Heart right ventricle (tissue), 16 donors: Measurements from ENCODE around the gene SAMD5. TPM values are rescaled to one million over a fixed set of nuclear protein-coding genes. Genes with fewer than 3 reads are reported as not detected.

ENCODE experiments used
- ATAC-seq, 8 donors: fragments of 200-7000 bp; cut with Tn5 transposase; one replicate each; pipeline ENCODE4 v1.9.1; 2020; ENCODE audit warnings: mild to moderate bottlenecking in 8 of 8, moderate library complexity in 8 of 8, moderate number of reproducible peaks in 1 of 8
- DNase-seq, 2 donors: peaks; one replicate each; pipeline ENCODE4 v3.0.0-alpha.2; 2020
- H3K27ac ChIP-seq, 10 donors: fragments of 200-600 bp; sonication (generic) in 2 of 10; one replicate each; pipeline versions ENCODE4 v1.5.0 to v1.8.0; 2020 to 2022; ENCODE audit warnings: mild to moderate bottlenecking in 3 of 10
- H3K27me3 ChIP-seq, 7 donors: fragments of 200-600 bp; one replicate each; pipeline ENCODE4 v1.8.0; 2021 to 2022; ENCODE audit warnings: mild to moderate bottlenecking in 2 of 7
- H3K36me3 ChIP-seq, 9 donors: fragments of 200-600 bp; sonication (generic) in 1 of 9; one replicate each; pipeline versions ENCODE4 v1.5.0 to v1.8.0; 2020 to 2022; ENCODE audit warnings: mild to moderate bottlenecking in 2 of 9
- H3K4me1 ChIP-seq, 9 donors: fragments of 200-600 bp; sonication (generic) in 1 of 9; one replicate each; pipeline versions ENCODE4 v1.5.0 to v1.8.0; 2020 to 2022; ENCODE audit warnings: mild to moderate bottlenecking in 4 of 9
- H3K4me3 ChIP-seq, 10 donors: fragments of 200-600 bp; sonication (generic) in 2 of 10; one replicate each; pipeline versions ENCODE4 v1.5.0 to v1.8.0; 2020 to 2022; ENCODE audit warnings: mild to moderate bottlenecking in 7 of 10, moderate library complexity in 2 of 10
- H3K9me3 ChIP-seq, 11 donors: fragments of 200-600 bp in 10 of 11; sonication (generic) in 2 of 11; one replicate each; pipeline versions ENCODE4 v1.5.0 to v1.8.0; 2013 to 2022; ENCODE audit warnings: mild to moderate bottlenecking in 2 of 11, control low read depth in 1 of 11, moderate library complexity in 1 of 11
- CTCF ChIP-seq, 9 donors: fragments of 200-600 bp; sonication (generic) in 2 of 9; IDR thresholded peaks; one replicate each; pipeline versions ENCODE4 v1.5.0 to v1.8.0; 2021 to 2022; ENCODE audit warnings: antibody characterized with exemption in 9 of 9, mild to moderate bottlenecking in 5 of 9, moderate library complexity in 1 of 9
- WGBS, 2 donors: extraction: QIAGEN DNeasy Blood & Tissue Kit; methylation state at CpG; one replicate each; pipeline ENCODE4 v1.1.7; 2013; ENCODE audit warnings: inconsistent platforms in 1 of 2; 5-methylcytosine and 5-hydroxymethylcytosine counted together
- intact Hi-C, 10 donors: fragments of 100-400 bp; cut with DNase I; formaldehyde crosslinking; loops; one replicate each; pipeline versions ENCODE4 v1.11.1 to v1.14.2; 2022
- polyA plus RNA-seq, 2 donors: library from polyadenylated mRNA; stranded (reverse); fragments of 200-250 nt; gene quantifications; one replicate each; pipeline ENCODE4 v1.2.3, GENCODE V29; 2013
- total RNA-seq, 10 donors: library from RNA; stranded (reverse); fragmentation: NEBNext Ultra II Directional in 3 of 10; extraction: Animal tissue kit (Norgen Biotek cat#: 25700) in 3 of 10; gene quantifications; one replicate each; pipeline versions ENCODE4 v1.2.1 to v1.2.4, GENCODE V29; 2021 to 2023
- donor health status: Arrhythmogenic right ventricular cardiomyopathy.
- donor health status: ischemic (EF 13 %, LVEDD 7.1; RV severe dilation, severe dysfunction).
- donor health status: healthy with polysubstance abuse.
- donor health status: DM: no; HTN: yes; CAD: no.
- donor health status: DM: no; HTN: no; CAD: no.
- donor health status: ischemic (EF 25% LVEDD 6.9; RV normal size, moderate dysfunction).
- donor health status: ischemic (EF 25% LVEDD 5.7; RV mildly dilated, moderate dysfunction).
- donor health status: healthy.
- donor health status: DM: yes; HTN: yes; CAD: no.
- donor health status: Ischemic cardiomyopathy.
- donor health status: ischemic (EF 35%, LVEDD 5.7; RV mildly dilated, moderate dysfunction).
- donor health status: nonischemic (EF 11% LVEDD 7.7; RV severe dilation, severe dysfunction).
- donor health status: DM: yes; HTN: yes; CAD: no.
- donor health status: PGD.
- donor health status: ischemic (EF 29% LVEDD 5.4; RV normal size, mild dysfunction).
- donor health status: nonischemic (EF 23%, LVEDD 6.1; RV moderate dilation, normal function).

Gene SAMD5
- total and polyA plus RNA-seq, 12 donors: 0.30 to 1.9 (median 0.72) TPM

- WGBS, 2 donors: 91 to 96% methylated on average over 3 of the region's 3 CpGs
- H3K4me1 ChIP-seq: peaks cover 0 to 15% (median 3%) of the 10 kb centered on the region in 9 donors
- ATAC-seq: no peak
- H3K27me3 ChIP-seq: no peaks in the 10 kb centered on the region
- no peak for TF ChIP-seq CTCF (IDR thresholded peaks at IDR 0.05)
- no peaks in the 10 kb centered on the region for H3K36me3 ChIP-seq
- intact Hi-C loops: no loop called here
- H3K9me3 ChIP-seq: no peaks in the 10 kb centered on the region
- no peak overlapping the region for H3K4me3 ChIP-seq
- no peak overlapping the region for H3K27ac ChIP-seq
- no peak for DNase-seq
Observed at GRCh38 chr6:147587907-147588306, 79.4 kb downstream of the SAMD5 start.

GRCh38 chr6:147588469-147588868, 80.0 kb downstream of the SAMD5 start:
- Histone ChIP-seq H3K27ac (no peak overlapping the region), H3K36me3 (no peaks in the 10 kb centered on the region), H3K4me1 (peaks cover 0 to 15% (median 3%) of the 10 kb centered on the region in 9 donors), H3K4me3 (no peak overlapping the region), H3K27me3 (no peaks in the 10 kb centered on the region), H3K9me3 (no peaks in the 10 kb centered on the region)
- intact Hi-C loops: no loop called here
- ATAC-seq: no peak
- TF ChIP-seq CTCF (IDR thresholded peaks at IDR 0.05): no peak
- 91 to 93% methylated on average over 6 of the region's 6 CpGs for WGBS, 2 donors
- no peak for DNase-seq

DNA sequence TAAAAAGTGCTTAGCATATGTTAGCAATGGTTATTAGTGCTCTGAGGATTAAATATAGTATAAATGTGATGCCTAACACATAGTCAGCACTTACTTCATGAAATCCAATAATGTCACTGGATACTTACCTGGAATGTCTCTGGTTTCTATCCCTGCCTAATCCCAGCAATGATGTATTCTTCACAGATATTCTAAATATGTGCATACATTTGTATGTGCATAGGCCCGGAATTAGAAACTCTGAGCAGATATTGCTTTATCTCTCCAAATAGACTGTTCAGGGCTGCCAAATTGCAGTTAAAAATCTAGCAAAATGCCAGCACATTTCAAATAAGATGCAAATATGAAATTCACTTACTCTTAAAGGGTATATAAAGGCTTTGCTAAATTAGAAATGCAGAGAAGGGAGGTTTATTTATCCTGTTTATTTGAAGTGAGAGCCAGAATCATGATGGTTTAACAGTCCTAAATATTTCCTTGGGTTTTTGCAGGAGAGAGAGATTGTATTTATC, 81.3 kb downstream of the SAMD5 start:
- no peak for TF ChIP-seq CTCF (IDR thresholded peaks at IDR 0.05)
- Histone ChIP-seq H3K4me3 (no peak overlapping the region), H3K27me3 (no peaks in the 10 kb centered on the region), H3K27ac (no peak overlapping the region), H3K4me1 (peaks cover 0 to 15% (median 3%) of the 10 kb centered on the region in 9 donors), H3K36me3 (no peaks in the 10 kb centered on the region), H3K9me3 (no peaks in the 10 kb centered on the region)
- ATAC-seq: no peak
- 33 to 50% methylated on average over 1 of the region's 1 CpG for WGBS, 2 donors
- no peak for DNase-seq
- intact Hi-C loops: no loop called here

DNA sequence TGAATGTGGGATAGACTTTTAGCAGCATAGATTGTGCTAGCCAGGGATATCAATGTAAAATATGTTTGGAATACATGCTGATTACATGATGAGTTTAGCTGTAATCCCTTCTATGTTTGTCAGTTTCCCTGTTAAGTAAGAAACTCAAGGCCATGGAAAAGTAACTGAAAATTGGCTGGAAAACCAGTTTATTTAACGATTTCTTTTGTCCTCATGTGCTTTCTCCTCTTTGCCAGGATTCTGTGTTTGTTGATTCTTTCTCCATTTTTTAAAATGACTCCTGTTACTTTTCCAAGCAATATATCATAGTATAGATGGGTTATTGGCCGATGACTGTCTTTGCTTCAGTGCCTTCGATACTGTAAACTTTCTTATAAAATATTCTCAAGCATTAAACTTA, 87.5 kb downstream of the SAMD5 start:
- 86 to 87% methylated on average over 3 of the region's 3 CpGs for WGBS, 2 donors
- no peak for TF ChIP-seq CTCF (IDR thresholded peaks at IDR 0.05)
- intact Hi-C loops: no loop called here
- H3K27me3 ChIP-seq: no peaks in the 10 kb centered on the region
- H3K4me3 ChIP-seq: no peak overlapping the region
- DNase-seq (no peak), ATAC-seq (no peak)
- no peak overlapping the region for H3K27ac ChIP-seq
- no peaks in the 10 kb centered on the region for H3K36me3 ChIP-seq
- no peaks in the 10 kb centered on the region for H3K4me1 ChIP-seq
- H3K9me3 ChIP-seq: no peaks in the 10 kb centered on the region
